Measurements from ENCODE around the gene ACP7.
"Not testable (repeated sequence)": the region's sequence is repeated elsewhere in the genome, so short reads cannot be mapped to it uniquely, and the experiment has no call there.

Gene ACP7

GRCh38 chr19:39110263-39110967 lies 26.2 kb downstream of the ACP7 start:
- DNase-seq: peak; percentile 58

- peak; percentile 6 for DNase-seq
Observed at GRCh38 chr19:39111593-39112199, 27.5 kb downstream of the ACP7 start.

GRCh38 chr19:39112338-39112890 lies 28.2 kb downstream of the ACP7 start:
- DNase-seq: no peak

GRCh38 chr19:39113199-39113598 lies 29.0 kb downstream of the ACP7 start:
- DNase-seq: no peak

GRCh38 chr19:39115105-39115847 lies 31.1 kb downstream of the ACP7 start:
- DNase-seq: no peak

- not testable (repeated sequence) for DNase-seq
Observed at GRCh38 chr19:39117023-39117422, 32.9 kb downstream of the ACP7 start.

GRCh38 chr19:39119830-39120229 lies 35.7 kb downstream of the ACP7 start:
- no peak for DNase-seq

GRCh38 chr19:39122934-39123731 lies 39.0 kb downstream of the ACP7 start:
- DNase-seq: no peak

GRCh38 chr19:39124136-39124764 lies 40.1 kb downstream of the ACP7 start:
- DNase-seq: no peak

GRCh38 chr19:39125199-39125553 lies 41.0 kb downstream of the ACP7 start:
- no peak for DNase-seq

GRCh38 chr19:39125554-39126311 lies 41.6 kb downstream of the ACP7 start, which contains the start of gene PAK4:
TSS of gene PAK4 (plus strand) at chr19:39125786. CDS start at chr19:39169554, 43,768 bp downstream.
- peak; percentile 94 for DNase-seq

GRCh38 chr19:39126312-39127187 lies 42.4 kb downstream of the ACP7 start:
- no peak for DNase-seq

- peak; percentile 21 for DNase-seq
Observed at GRCh38 chr19:39127812-39128515, 43.8 kb downstream of the ACP7 start.

GRCh38 chr19:39128516-39129079 lies 44.4 kb downstream of the ACP7 start:
- no peak for DNase-seq

- DNase-seq: no peak
Observed at GRCh38 chr19:39129116-39129515, 44.9 kb downstream of the ACP7 start.

- no peak for DNase-seq
Observed at GRCh38 chr19:39130337-39131254, 46.4 kb downstream of the ACP7 start.

GRCh38 chr19:39131255-39131755 lies 47.1 kb downstream of the ACP7 start:
- no peak for DNase-seq

GRCh38 chr19:39132344-39132969 lies 48.3 kb downstream of the ACP7 start:
- DNase-seq: no peak
